ENCODE results near the gene TTC1. TPM values are rescaled to one million over a fixed set of nuclear protein-coding genes. Genes with fewer than 3 reads are reported as not detected.
A peak's percentile ranks its signal among the peaks of the same experiment; 100 is the strongest.

Gene TTC1
- total and polyA plus RNA-seq, 11 donors, result 58.9 to 115 (median 83.6) TPM

GRCh38 chr5:160054831-160055230, 45.9 kb downstream of the TTC1 start:
- intact Hi-C loops (cut with DNase I), result no loop called here
- 86 to 95% (median 92%) methylated on average over 2 of the region's 2 CpGs for WGBS, 4 donors
- H3K4me3 ChIP-seq, result no peak overlapping the region

GRCh38 chr5:160057256-160057655, 48.3 kb downstream of the TTC1 start:
- WGBS, 4 donors, result 95 to 98% (median 97%) methylated on average over 4 of the region's 4 CpGs
- ATAC-seq (no peak), DNase-seq (no peak)
- intact Hi-C loops (cut with DNase I), result no loop called here
- peaks cover 0 to 5% (median 0%) of the 10 kb centered on the region in 12 donors for H3K9me3 ChIP-seq
- no peak overlapping the region for H3K4me3 ChIP-seq
- peaks cover 0 to 5% (median 0%) of the 10 kb centered on the region in 12 donors for H3K4me1 ChIP-seq
- H3K27me3 ChIP-seq, result no peaks in the 10 kb centered on the region
- no peak overlapping the region for H3K27ac ChIP-seq
- TF ChIP-seq CTCF (IDR thresholded peaks at IDR 0.05), result no peak
- no peak for TF ChIP-seq POLR2A (IDR thresholded peaks at IDR 0.05)
- peaks cover 0 to 97% (median 88%) of the 10 kb centered on the region in 9 donors for H3K36me3 ChIP-seq

More at GRCh38 chr5:160054831-160055230, 45.9 kb downstream of the TTC1 start:
- Histone ChIP-seq H3K27ac (no peak overlapping the region), H3K4me1 (no peaks in the 10 kb centered on the region), H3K9me3 (peaks cover 0 to 5% (median 0%) of the 10 kb centered on the region in 12 donors), H3K36me3 (peaks cover 0 to 100% (median 92%) of the 10 kb centered on the region in 9 donors), H3K27me3 (no peaks in the 10 kb centered on the region)
- TF ChIP-seq POLR2A (IDR thresholded peaks at IDR 0.05), result no peak
- no peak for TF ChIP-seq CTCF (IDR thresholded peaks at IDR 0.05)
- no peak for ATAC-seq
- no peak for DNase-seq

GRCh38 chr5:160060001-160060400, 51.1 kb downstream of the TTC1 start:
- no peaks in the 10 kb centered on the region for H3K27me3 ChIP-seq
- H3K4me3 ChIP-seq, result no peak overlapping the region
- ATAC-seq (no peak), DNase-seq (no peak)
- TF ChIP-seq CTCF (IDR thresholded peaks at IDR 0.05), result no peak
- no peak for TF ChIP-seq POLR2A (IDR thresholded peaks at IDR 0.05)
- peaks cover 0 to 88% (median 78%) of the 10 kb centered on the region in 9 donors for H3K36me3 ChIP-seq
- H3K9me3 ChIP-seq, result peaks cover 0 to 5% (median 0%) of the 10 kb centered on the region in 12 donors
- intact Hi-C loops (cut with DNase I), result no loop called here
- H3K27ac ChIP-seq, result no peak overlapping the region
- 66 to 80% (median 72%) methylated on average over 4 of the region's 4 CpGs for WGBS, 4 donors
- peaks cover 0 to 10% (median 0%) of the 10 kb centered on the region in 12 donors for H3K4me1 ChIP-seq

- H3K9me3 ChIP-seq, result peaks cover 0 to 5% (median 0%) of the 10 kb centered on the region in 12 donors
- DNase-seq, result no peak
- WGBS, 4 donors, result 55 to 87% (median 85%) methylated on average over 3 of the region's 3 CpGs
- peaks cover 0 to 13% (median 0%) of the 10 kb centered on the region in 12 donors for H3K4me1 ChIP-seq
- intact Hi-C loops (cut with DNase I), result no loop called here
- no peak overlapping the region for H3K4me3 ChIP-seq
- no peak for TF ChIP-seq POLR2A (IDR thresholded peaks at IDR 0.05)
- H3K27ac ChIP-seq, result no peak overlapping the region
- H3K27me3 ChIP-seq, result no peaks in the 10 kb centered on the region
- ATAC-seq, result no peak
- H3K36me3 ChIP-seq, result peaks cover 0 to 88% (median 79%) of the 10 kb centered on the region in 9 donors
These were observed 52.8 kb downstream of the TTC1 start for GRCh38 chr5:160061770-160062169.

- intact Hi-C loops (cut with DNase I), result no loop called here
- H3K4me3 ChIP-seq, result no peak overlapping the region
- 52 to 92% (median 56%) methylated on average over 1 of the region's 1 CpG for WGBS, 4 donors
- TF ChIP-seq POLR2A (IDR thresholded peaks at IDR 0.05) (no peak), CTCF (IDR thresholded peaks at IDR 0.05) (no peak)
- no peaks in the 10 kb centered on the region for H3K27me3 ChIP-seq
- H3K4me1 ChIP-seq, result peaks cover 0 to 13% (median 0%) of the 10 kb centered on the region in 12 donors
- H3K27ac ChIP-seq, result no peak overlapping the region
- ATAC-seq, result peak; percentile 65 to 76 (median 70)
- H3K9me3 ChIP-seq, result no peaks in the 10 kb centered on the region
- DNase-seq, result peak in 2 of 5 donors; percentile 53 to 57
- H3K36me3 ChIP-seq, result peaks cover 0 to 72% (median 61%) of the 10 kb centered on the region in 9 donors
These were observed 55.5 kb downstream of the TTC1 start for GRCh38 chr5:160064417-160064810.

Measured in heart left ventricle (tissue), 16 donors.